Measurements from ENCODE around the gene TMEM123. TPM values are rescaled to one million over a fixed set of nuclear protein-coding genes. Genes with fewer than 3 reads are reported as not detected.
"Not testable (repeated sequence)": the region's sequence is repeated elsewhere in the genome, so short reads cannot be mapped to it uniquely, and the experiment has no call there.

Gene TMEM123
- total RNA-seq, 2 experiments from 2014 or later, result 489 to 694 TPM

DNA sequence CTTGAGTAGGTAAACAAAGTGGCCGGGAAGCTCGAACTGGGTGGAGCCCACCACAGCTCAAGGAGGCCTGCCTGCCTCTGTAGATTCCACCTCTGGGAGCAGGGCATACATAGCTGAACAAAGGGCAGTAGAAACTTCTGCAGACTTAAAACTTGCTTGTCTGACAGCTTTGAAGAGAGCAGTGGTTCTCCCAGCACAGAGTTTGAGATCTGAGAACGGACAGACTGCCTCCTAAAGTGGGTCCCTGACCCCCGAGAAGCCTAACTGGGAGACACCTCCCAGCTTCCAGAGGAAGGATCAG, 13.6 kb downstream of the TMEM123 start:
- H3K4me3 Mint-ChIP-seq, result peak overlapping the region; percentile 39
- CTCF ChIA-PET, result interaction anchor here (0.6 to 2.0 kb wide), 2 partner anchors 12 to 619 kb away, joined by 3 to 9 read pairs; no protein-coding TSS in a partner anchor
- POLR2A ChIA-PET, result not testable (repeated sequence)

DNA sequence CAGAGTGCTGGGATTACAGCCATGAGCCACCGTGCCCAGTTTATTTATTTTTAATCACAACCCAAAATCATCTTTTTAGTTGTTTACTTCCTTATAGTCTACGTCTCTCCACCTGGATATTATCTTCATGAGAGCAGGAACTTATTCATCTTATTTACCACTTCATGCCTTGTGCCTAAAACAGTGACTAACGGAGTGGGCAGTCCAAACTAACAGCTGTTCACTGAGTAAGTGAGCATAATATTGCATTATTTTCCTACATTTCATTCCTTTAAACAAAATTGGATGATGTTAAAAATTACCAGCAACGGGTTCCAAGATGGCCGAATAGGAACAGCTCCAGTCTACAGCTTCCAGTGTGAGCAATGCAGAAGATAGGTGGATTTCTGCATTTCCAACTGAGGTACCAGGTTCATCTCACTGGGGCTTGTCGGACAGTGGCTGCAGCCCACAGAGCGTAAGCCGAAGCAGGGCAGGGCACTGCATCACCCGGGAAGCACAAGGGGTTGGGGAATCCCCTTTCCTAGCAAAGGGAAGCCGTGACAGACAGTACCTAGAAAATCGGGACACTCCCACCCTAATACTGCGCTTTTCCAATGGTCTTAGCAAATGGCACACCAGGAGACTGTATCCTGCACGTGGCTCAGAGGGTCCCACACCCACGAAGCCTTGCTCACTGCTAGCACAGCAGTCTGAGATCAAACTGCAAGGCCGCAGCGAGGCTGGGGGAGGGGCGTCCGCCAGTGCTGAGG, 14.1 kb downstream of the TMEM123 start:
- H3K4me3 Mint-ChIP-seq, result peak overlapping the region; percentile 39
- H3K4me1 Mint-ChIP-seq, result peaks cover 76% of the 10 kb centered on the region
- ChIA-PET CTCF (interaction anchor here (0.6 to 1.0 kb wide), 2 partner anchors 28 to 619 kb away, joined by 3 read pairs; no protein-coding TSS in a partner anchor), POLR2A (no interaction called here)
- peak overlapping the region; percentile 79 for H3K27ac Mint-ChIP-seq
- no peaks in the 10 kb centered on the region for H3K27me3 Mint-ChIP-seq
- peaks cover 15% of the 10 kb centered on the region for H3K9me3 Mint-ChIP-seq
- H3K36me3 Mint-ChIP-seq (ENCODE audit: low read depth), result peaks cover 96% of the 10 kb centered on the region
- peak; percentile 48 for DNase-seq

More for the DNA sequence above, 13.6 kb downstream of the TMEM123 start:
- DNase-seq, H3K27me3 Mint-ChIP-seq: not testable (repeated sequence)
- peak overlapping the region; percentile 79 for H3K27ac Mint-ChIP-seq
- H3K36me3 Mint-ChIP-seq (ENCODE audit: low read depth), result peaks cover 96% of the 10 kb centered on the region
- H3K4me1 Mint-ChIP-seq, result peaks cover 81% of the 10 kb centered on the region
- peaks cover 12% of the 10 kb centered on the region for H3K9me3 Mint-ChIP-seq

DNA sequence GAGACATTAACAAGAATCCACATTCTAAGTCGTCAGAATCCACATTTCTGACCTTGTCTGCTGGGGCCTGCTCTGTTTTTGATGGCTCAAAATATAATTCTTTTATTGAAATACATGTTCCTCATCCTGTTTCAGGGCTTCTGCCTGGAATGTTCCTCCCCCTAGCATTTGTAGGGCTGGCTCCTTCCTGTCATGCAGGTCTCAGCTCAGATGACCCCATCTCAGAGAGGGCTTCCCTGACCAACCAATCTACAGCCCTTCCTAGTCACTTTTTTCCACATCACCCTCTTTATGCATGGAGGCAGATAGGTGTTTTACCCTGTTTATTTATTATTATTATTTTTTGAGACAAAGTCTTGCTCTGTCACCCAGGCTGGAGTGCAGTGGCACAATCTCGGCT, 14.8 kb downstream of the TMEM123 start:
- H3K27ac Mint-ChIP-seq, result no peak overlapping the region
- CTCF ChIA-PET, result interaction anchor here (0.6 to 1.0 kb wide), 2 partner anchors 29 to 83 kb away, joined by 3 read pairs; no protein-coding TSS in a partner anchor
- peaks cover 96% of the 10 kb centered on the region for H3K36me3 Mint-ChIP-seq (ENCODE audit: low read depth)

DNA sequence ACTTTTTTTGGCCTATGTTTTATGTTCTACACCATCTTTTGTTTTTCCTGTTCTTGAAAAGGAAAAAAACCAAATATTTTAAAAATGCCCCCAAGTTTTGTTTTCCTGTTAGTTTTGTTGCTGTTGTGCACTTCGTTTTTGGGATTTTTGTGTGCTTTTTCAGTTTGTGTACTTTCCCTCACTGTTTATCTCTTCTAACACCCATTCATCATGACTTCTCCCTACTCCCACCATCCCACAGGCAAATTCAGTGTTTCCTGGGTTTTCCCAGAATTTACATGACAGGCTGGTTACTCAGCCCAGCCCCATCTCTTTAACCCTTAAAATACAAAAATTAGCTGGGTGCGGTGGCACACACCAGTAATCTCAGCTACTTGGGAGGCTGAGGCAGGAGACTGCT, 15.6 kb downstream of the TMEM123 start:
- Mint-ChIP-seq H3K27me3 (no peaks in the 10 kb centered on the region), H3K36me3 (ENCODE audit: low read depth) (peaks cover 96% of the 10 kb centered on the region), H3K4me1 (peaks cover 69% of the 10 kb centered on the region), H3K27ac (no peak overlapping the region), H3K4me3 (no peak overlapping the region), H3K9me3 (peaks cover 24% of the 10 kb centered on the region)
- POLR2A ChIA-PET, result no interaction called here
- DNase-seq, result no peak
- CTCF ChIA-PET, result no interaction called here

More for the DNA sequence above, 14.8 kb downstream of the TMEM123 start:
- Mint-ChIP-seq H3K4me3 (no peak overlapping the region), H3K4me1 (peaks cover 72% of the 10 kb centered on the region), H3K9me3 (peaks cover 19% of the 10 kb centered on the region), H3K27me3 (no peaks in the 10 kb centered on the region)
- POLR2A ChIA-PET, result no interaction called here
- no peak for DNase-seq

DNA sequence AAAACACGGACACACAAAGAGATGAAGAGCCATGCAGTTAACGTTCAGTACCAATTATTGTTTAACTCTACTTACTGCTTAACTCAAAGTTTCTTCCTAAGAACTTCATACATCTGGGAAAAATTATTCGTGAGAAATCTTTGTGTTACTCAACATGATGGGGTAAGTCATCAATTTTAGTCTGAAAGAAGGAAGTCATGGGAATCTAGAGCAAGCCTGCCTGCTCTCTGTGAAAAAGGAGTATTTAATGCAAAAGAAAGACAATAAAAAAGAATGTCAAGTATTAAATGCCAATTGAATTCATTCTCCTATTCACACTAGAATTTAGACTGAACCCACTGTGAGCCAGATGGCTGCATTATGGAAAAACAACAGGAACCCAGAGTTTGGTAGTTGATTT, 16.0 kb downstream of the TMEM123 start:
- peaks cover 26% of the 10 kb centered on the region for H3K9me3 Mint-ChIP-seq

DNA sequence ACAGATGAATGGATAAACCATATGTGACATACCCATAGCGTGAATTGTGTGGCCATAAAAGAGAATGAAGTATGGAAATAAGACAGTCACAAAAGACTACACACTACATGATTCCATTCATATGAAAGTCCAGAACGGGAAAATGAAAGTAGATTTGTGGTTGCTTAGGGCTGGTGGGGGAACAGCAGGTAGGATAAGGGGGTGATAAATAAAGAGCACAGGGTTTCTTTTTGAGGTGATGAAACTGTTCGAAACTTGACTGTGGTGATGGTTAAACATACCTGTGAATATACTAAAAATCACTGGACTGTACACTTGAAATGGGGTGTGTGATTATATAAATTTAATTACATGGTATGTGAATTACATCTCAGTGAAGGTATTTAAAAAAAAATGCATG, 16.9 kb downstream of the TMEM123 start:
- H3K27me3 Mint-ChIP-seq, result no peaks in the 10 kb centered on the region
- peaks cover 94% of the 10 kb centered on the region for H3K36me3 Mint-ChIP-seq (ENCODE audit: low read depth)
- no peak overlapping the region for H3K27ac Mint-ChIP-seq
- no peak for DNase-seq
- peaks cover 24% of the 10 kb centered on the region for H3K9me3 Mint-ChIP-seq
- peaks cover 67% of the 10 kb centered on the region for H3K4me1 Mint-ChIP-seq
- CTCF ChIA-PET, result interaction anchor here (0.9 kb wide), 1 partner anchor 15 kb away, joined by 4 read pairs; no protein-coding TSS in a partner anchor
- no peak overlapping the region for H3K4me3 Mint-ChIP-seq
- POLR2A ChIA-PET, result interaction anchor here (0.7 kb wide), 1 partner anchor 12 kb away, joined by 3 read pairs; no protein-coding TSS in a partner anchor

More for the DNA sequence above, 16.0 kb downstream of the TMEM123 start:
- Mint-ChIP-seq H3K27ac (no peak overlapping the region), H3K36me3 (ENCODE audit: low read depth) (peaks cover 96% of the 10 kb centered on the region), H3K27me3 (no peaks in the 10 kb centered on the region), H3K4me1 (peaks cover 69% of the 10 kb centered on the region), H3K4me3 (no peak overlapping the region)
- no peak for DNase-seq
- CTCF ChIA-PET, result no interaction called here
- POLR2A ChIA-PET, result interaction anchor here (0.7 kb wide), 1 partner anchor 12 kb away, joined by 3 read pairs; no protein-coding TSS in a partner anchor

DNA sequence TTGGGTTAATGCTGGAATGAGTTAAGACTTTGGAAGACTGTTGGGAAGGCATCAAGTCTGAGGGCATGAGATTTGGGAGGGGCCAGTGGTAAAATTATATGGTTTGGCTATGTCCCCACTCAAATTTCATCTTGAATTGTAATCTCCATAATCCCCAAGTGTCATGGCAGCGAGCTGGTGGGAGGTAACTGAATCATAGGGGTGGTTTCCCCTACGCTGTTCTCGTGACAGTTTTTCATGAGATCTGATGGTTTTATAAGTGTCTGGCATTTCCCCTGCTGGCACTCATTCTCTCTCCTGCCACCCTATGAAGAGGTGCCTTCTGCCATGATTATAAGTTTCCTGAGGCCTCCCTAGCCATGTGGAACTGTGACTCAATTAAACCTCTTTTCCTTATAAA, 19.0 kb downstream of the TMEM123 start:
- H3K27me3 Mint-ChIP-seq, CTCF ChIA-PET, POLR2A ChIA-PET, H3K4me3 Mint-ChIP-seq, DNase-seq, H3K27ac Mint-ChIP-seq: not testable (repeated sequence)
- Mint-ChIP-seq H3K9me3 (peaks cover 24% of the 10 kb centered on the region), H3K4me1 (peaks cover 67% of the 10 kb centered on the region), H3K36me3 (ENCODE audit: low read depth) (peaks cover 95% of the 10 kb centered on the region)

DNA sequence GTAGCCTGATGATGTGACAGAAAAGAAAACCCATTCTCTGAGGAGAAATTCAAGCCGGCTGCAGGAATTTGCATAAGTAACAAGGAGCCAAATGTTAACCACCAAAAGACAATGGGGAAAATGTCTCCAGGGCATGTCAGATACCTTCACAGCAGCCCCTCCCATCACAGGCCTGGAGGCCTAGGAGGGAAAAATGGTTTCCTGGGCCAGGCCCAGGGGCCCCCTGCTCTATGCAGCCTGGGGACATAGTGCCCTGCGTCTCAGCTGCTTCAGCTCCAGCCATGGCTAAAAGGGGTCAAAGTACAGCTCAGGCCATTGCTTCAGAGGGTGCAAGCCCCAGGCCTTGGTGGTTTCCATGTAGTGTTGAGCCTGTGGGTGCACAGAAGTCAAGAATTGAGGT, 20.0 kb downstream of the TMEM123 start:
- H3K27me3 Mint-ChIP-seq, H3K4me3 Mint-ChIP-seq, H3K27ac Mint-ChIP-seq, DNase-seq, POLR2A ChIA-PET, CTCF ChIA-PET: not testable (repeated sequence)
- H3K4me1 Mint-ChIP-seq, result peaks cover 61% of the 10 kb centered on the region
- peaks cover 89% of the 10 kb centered on the region for H3K36me3 Mint-ChIP-seq (ENCODE audit: low read depth)
- H3K9me3 Mint-ChIP-seq, result peaks cover 24% of the 10 kb centered on the region

DNA sequence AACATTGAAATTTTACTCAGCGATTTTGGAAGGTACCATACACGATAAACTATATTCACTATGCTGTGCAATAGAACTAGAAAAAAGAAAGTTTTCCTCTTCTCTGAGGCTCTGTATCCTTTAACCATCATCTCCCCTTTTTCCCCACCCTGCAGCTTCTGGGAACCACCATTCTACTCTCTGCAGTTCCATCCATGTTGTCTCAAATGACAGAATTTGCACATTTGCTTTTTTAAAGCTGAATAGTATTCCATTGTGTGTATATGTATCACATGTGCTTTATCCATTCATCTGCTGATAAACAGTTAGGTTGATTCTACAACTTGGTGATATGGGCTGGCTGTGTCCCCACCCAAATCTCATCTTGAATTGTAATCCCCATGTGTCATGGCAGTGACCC, 21.2 kb downstream of the TMEM123 start:
- H3K27me3 Mint-ChIP-seq, result no peaks in the 10 kb centered on the region
- H3K4me3 Mint-ChIP-seq, result no peak overlapping the region
- CTCF ChIA-PET, result no interaction called here
- H3K4me1 Mint-ChIP-seq, result peaks cover 61% of the 10 kb centered on the region
- H3K36me3 Mint-ChIP-seq (ENCODE audit: low read depth), result peaks cover 84% of the 10 kb centered on the region
- no peak overlapping the region for H3K27ac Mint-ChIP-seq
- POLR2A ChIA-PET, result no interaction called here
- H3K9me3 Mint-ChIP-seq, result peaks cover 22% of the 10 kb centered on the region
- DNase-seq, result no peak

DNA sequence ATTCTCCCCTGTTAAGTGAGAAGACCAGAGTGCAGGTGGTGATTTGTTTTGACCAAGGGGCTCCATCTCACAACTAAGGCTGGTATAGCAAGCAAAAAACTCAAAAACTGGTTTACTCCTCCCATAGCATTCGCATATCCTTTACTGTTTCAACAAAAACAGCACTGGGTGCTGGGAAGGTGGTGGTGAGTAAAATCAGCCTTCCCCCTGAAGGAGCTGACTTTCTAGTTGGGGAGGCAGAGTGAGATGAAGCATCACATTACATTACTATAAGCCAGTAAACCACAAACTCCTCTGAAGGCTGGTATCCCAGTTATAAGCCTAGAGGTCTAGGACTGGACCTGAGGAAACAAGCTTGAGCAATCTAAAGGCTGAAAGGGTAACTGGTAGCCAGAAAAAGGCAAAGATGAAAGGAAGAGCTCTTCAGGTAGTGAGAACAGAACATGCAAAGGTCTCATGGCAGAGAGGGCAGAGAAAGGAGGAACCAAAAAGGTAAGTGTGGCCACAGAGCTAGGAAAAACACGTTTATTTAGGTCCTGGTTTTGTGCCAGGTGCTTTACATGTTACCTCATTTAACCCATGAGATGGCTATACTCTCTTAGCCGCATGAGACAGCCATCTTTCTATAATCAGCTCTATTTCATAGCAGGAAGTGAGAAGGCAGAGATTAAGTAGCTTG, 22.3 kb downstream of the TMEM123 start:
- DNase-seq, result no peak
- peaks cover 64% of the 10 kb centered on the region for H3K4me1 Mint-ChIP-seq
- ChIA-PET POLR2A (interaction anchor here (0.9 kb wide), 1 partner anchor 23 kb away, joined by 3 read pairs; no protein-coding TSS in a partner anchor), CTCF (no interaction called here)
- H3K4me3 Mint-ChIP-seq, result no peak overlapping the region
- H3K27me3 Mint-ChIP-seq, result no peaks in the 10 kb centered on the region
- peaks cover 82% of the 10 kb centered on the region for H3K36me3 Mint-ChIP-seq (ENCODE audit: low read depth)
- H3K9me3 Mint-ChIP-seq, result peaks cover 19% of the 10 kb centered on the region
- H3K27ac Mint-ChIP-seq, result peak overlapping the region; percentile 76

DNA sequence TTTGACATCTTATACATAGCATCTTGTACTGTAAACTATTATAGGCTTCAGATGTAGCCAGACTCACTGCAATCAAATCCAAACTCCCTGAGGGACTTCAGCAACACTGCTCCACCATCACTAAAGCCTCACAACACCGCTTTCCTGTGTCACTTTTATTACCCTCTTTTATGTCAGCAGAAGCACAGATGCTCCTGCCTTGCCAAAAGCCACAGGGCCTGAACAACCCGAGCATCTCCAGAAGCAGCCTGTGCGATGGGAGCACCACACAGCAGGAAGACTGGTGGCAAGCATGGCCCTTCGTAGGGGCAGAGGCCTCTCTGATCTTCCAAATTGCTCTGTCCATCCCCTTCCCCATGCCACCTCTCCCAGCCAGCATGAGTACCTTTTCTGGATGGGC, 22.9 kb downstream of the TMEM123 start:
- H3K27me3 Mint-ChIP-seq, result no peaks in the 10 kb centered on the region

DNA sequence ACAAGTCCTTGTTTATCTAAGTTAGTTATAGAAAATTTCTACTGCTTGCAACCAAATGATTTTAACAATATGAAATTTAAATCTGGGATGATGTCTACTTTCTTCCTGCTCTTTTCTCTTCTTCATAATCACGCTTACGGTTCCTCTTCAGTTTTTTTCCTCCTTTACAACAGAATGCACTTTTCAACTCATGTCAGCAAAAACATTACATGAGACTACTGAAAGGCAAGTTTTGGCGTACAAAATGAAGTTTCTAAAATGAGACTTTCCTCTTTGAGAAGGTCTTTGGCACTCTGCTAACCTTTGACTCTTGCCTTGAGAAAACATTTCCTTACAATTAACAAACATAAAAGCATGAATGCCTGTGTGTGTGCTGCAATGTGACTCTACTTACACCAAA, 23.3 kb downstream of the TMEM123 start:
- no peak overlapping the region for H3K4me3 Mint-ChIP-seq
- peaks cover 66% of the 10 kb centered on the region for H3K4me1 Mint-ChIP-seq
- peaks cover 14% of the 10 kb centered on the region for H3K9me3 Mint-ChIP-seq
- H3K36me3 Mint-ChIP-seq (ENCODE audit: low read depth), result peaks cover 81% of the 10 kb centered on the region
- H3K27me3 Mint-ChIP-seq, result no peaks in the 10 kb centered on the region
- peak overlapping the region; percentile 32 for H3K27ac Mint-ChIP-seq
- DNase-seq, result no peak
- POLR2A ChIA-PET, result no interaction called here
- CTCF ChIA-PET, result interaction anchor here (0.6 to 0.7 kb wide), 2 partner anchors 49 to 111 kb away, joined by 3 read pairs; no protein-coding TSS in a partner anchor

More for the DNA sequence above, 22.9 kb downstream of the TMEM123 start:
- Mint-ChIP-seq H3K4me1 (peaks cover 67% of the 10 kb centered on the region), H3K27ac (peak overlapping the region; percentile 32), H3K9me3 (peaks cover 17% of the 10 kb centered on the region), H3K36me3 (ENCODE audit: low read depth) (peaks cover 82% of the 10 kb centered on the region), H3K4me3 (no peak overlapping the region)
- DNase-seq, result no peak
- POLR2A ChIA-PET, result no interaction called here
- CTCF ChIA-PET, result no interaction called here

DNA sequence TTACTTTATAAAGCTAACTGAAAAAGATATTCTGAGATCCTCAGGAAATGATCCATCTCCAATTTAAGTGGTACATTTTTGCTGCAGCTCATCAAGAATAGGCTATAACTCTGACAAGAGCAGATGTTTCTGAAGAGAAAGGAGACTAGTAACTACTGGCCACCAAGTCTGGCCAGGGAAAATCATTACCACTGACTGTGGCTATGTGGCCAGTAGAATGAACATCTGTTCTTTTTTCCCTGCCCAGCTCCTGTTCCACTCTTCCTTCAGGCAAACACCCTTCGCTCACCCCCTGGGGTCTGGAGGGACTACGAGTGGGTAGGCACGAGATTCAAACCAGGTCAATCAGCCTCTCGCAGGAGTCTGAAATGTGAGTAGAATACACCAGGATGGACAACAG, 23.9 kb downstream of the TMEM123 start:
- DNase-seq, result no peak
- Mint-ChIP-seq H3K4me3 (no peak overlapping the region), H3K27ac (no peak overlapping the region), H3K36me3 (ENCODE audit: low read depth) (peaks cover 76% of the 10 kb centered on the region), H3K27me3 (no peaks in the 10 kb centered on the region), H3K4me1 (peaks cover 69% of the 10 kb centered on the region), H3K9me3 (peaks cover 13% of the 10 kb centered on the region)
- CTCF ChIA-PET, result interaction anchor here (0.6 to 0.7 kb wide), 3 partner anchors 49 to 111 kb away, joined by 3 to 7 read pairs (median 3); no protein-coding TSS in a partner anchor
- POLR2A ChIA-PET, result no interaction called here

Measured in activated CD4-positive, alpha-beta T cell treated with anti-CD3 and anti-CD28 coated beads, Interleukin-2, amount 10 ng/mL, durations not matched to agents 7 days and 5 days (primary cell).